CD4-positive, alpha-beta T cell treated with Interleukin-4 for 4 hours (primary cell): ENCODE measurements around the gene FAM83F.
A peak's percentile ranks its signal among the peaks of the same experiment; 100 is the strongest.

ENCODE experiments used
- DNase-seq: peaks from one replicate; pipeline ENCODE4 v3.0.0-alpha.2; 2020

Gene FAM83F

DNA sequence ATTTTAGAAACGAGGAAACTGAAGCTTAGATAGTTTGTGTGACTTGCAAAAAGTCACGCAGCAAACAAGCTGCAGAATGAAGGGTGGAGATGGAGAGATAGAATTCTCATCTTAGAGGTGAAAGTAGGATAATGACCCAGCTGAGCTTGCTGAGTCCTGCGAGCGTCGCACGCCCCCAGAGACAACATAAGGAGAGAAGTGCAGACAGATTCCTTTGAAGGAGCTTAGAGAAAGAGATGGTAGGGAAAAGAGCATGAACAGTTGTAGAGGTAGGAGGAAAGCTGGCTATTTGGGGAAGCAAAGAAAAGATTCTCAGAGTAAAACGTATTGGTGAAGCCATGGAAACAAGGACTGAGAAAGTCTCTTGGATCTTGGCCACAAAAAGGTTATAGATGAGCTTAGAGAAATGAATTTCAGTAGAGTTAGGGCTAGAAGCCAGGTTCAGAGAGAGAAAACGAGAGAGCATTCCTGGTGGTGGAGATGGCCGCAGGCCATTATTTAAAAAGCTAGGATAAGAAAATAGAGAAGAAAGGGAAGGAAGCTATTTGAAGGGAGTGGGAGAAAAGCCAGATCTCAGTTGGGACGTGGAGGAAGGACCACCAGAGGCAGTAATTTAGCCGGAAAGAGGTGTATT lies 44.8 kb downstream of the FAM83F start:
- no peak for DNase-seq

DNA sequence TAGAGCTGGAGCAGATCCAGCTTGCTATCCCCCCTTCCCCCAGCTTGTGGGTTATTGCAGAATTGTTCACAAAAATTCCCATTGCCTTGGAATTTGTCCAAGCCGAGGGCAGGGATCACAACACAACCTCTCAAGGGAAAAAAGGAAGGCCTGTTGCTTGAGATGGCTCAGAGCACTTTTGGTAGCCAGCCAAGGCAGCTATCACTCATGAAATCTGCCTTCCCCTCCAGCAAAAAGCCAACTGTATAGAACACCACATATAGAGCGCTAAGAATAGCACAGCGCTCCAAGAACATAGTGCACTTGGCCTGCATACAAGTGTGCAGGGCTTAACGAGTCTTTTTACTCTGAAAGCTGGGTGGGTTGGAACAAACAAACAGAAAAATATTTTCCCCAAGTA lies 46.2 kb downstream of the FAM83F start:
- DNase-seq, result no peak

DNA sequence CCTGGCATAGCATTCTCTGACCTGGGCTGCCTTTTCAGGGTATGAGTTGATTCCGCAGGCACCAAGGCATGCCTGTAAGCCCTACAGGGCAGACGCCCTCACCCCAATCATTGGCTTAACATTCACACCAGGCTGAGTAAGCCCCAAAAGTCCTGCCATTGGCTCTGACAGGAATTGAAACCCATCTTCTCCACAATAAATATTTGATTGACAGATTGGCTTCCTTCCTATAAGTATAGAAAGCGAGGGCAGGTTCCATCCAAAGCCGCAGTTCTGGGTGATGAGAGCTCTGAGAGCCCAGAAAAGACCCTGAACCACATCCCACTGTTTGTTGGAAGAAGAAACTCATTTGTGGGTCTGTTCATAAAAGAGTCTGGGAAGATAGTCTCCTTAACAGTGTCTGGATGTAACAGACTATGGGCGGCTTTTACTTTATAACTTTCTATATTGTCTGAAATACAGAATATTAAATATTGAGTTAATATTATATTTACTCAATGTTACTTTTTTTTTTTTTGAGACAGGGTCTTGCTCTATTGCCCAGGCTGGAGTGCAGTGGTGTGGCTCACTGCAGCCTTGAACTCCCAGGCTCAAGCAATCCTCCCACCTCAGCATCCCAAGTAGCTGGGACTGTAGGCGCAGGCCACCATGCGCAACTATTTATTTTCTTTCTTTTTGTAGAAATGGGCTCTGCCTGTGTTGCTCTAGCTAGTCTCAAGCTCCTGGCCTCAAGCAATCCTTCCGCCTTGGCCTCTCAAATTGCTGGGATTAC lies 46.8 kb downstream of the FAM83F start:
- DNase-seq, result no peak

DNA sequence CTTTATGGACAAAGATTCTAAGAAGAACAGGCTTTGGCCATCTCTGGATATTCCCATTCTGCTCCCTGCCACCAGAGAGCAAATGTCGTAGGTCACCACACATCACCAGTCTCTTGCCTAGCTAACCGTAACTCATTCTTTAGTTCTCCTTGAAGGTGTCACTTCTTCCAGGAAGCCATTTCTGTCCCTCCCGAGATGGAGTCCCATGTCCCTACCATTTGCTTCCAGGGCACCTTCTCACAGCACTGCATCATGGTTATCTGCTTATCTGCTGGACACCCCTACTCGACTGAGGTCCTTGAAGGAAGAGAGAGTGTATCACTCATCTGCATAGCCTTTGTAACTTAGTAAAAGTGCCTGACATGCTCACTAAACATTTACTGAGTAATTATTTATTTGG lies 47.6 kb downstream of the FAM83F start:
- DNase-seq, result no peak

DNA sequence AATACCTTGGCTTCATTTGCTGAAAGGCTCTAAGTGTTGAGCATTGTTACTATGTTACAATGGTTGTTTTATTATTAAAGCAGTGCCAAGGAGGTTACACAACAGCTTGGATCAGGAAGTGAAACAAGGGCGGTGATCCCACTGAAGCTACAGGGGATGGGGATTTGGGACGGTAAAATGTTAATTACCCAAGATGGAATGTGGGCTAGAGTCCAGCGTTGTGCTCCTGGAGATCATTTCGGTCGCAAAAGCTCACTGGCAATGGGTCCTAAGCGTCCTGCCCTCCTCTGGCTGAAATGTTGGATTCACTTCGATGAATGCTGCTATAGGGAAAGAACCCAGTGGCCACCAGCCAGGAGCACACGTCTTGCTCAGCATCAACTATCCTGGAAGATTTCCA lies 48.3 kb downstream of the FAM83F start:
- no peak for DNase-seq

DNA sequence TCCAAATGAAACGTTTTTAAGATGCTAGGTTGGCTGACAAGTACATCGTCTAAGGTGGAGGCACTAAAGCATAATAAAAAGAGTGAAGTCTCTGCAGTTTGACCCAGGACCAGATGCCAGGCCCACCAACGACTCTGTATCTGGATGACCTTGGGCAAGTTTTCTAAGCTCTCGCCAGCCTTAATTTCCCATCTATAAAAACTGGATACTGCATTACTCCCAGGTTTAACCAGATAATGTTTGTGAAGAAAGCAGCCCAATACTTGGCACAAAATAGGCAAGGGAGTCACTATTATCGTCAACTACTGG lies 49.0 kb downstream of the FAM83F start:
- no peak for DNase-seq

DNA sequence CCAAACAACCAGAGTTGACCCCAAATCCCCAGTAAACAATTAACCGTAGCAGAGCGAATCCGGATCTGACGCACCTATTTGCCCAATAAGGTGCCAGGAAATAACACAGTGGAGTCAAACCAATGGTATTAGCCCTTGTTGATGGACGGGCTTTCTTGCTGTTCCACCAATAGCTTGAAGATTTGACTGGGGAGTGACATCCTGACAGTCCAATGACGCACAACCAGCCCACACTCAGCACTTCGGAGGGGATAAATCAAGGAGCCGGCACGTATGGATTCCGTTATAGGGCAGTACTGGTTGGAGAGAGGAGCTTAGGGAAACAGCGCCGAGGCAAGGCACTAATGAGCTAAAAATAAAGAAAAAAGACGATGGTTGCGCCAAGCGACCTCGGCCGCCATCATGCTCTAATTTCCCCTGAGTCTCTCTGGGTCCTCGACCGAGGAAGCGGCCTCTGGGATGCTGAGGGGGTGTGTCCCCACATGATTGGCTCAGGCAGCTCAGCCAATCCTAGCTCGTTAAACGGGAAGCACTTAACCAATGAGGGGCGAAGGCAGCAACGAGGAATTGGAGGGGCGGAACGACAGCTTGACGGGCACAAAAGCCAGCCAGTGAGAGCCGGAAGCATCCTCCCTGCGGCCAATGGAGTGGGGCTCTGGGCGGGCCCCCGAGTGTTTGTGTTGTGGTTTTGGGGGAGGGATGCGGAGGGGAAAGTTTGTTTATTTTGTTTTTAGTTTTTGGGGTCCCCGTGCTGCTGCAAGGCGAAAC lies 49.5 kb downstream of the FAM83F start:
- peak; percentile 99 for DNase-seq

DNA sequence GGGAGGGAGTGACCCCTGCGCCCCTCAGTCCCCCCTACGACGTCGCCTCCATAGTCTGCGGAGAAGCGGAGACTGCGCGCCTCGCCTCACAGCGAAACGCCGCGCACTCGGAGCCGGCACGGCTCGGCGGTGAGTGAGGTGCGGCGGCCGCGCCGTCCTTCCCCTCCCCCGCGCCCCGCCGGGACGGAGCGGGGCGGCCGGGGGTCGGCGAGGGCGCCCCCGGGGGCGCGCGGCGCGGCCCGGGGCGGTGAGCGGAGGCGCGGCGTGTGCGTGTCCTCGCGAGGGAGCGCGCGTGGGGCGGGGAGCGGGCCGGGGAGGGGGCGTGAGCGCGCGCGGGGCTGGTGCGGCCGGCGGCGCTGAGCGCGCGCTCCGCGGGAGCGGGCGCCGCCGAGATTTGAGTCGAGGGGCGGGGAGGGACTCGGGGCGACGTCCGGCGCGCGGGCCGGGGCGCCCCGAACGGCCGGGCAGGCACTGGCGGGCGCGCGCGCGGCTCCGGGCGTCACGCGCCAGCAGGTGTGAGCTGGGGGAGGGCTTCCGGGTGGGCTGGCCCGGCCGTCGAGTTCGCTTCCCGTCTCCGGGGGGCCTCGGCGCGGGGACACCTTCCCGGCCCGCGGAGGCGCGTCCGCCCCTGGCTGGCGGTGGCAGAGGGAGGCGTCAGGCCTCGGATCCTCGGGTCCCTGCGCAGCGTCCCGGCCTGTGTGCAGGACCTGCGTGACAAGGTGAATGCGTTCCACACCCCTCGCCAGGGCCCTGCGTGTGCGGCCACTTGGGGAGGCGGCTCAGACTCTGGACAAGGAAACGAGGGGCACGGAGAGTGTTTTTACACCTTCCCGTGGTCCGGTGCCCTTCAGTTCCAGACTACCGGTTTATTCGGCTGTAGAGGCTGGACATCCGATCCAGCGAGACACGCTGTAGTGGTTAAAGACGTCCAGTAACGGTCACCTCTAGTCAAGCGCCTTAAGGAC lies 50.4 kb downstream of the FAM83F start:
- peak; percentile 72 for DNase-seq

DNA sequence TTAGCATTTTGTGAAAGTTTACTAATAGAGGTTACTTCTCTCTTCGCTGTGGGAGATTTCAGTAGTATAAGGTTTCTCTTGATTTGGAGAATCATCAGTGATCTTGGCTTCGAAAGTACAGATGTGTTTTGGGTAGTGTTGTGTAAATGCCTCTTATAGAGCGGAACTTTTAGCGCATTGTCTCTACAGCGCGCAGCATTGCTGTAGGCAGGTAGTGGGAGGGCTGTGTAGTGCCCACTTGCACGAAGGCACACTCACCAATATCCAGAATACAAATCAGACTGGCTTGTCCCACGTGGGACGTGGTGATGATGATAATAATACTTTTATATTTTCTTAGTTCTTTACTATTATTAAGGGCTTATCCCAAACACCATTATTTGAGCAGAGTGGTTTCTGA lies 51.4 kb downstream of the FAM83F start:
- no peak for DNase-seq

DNA sequence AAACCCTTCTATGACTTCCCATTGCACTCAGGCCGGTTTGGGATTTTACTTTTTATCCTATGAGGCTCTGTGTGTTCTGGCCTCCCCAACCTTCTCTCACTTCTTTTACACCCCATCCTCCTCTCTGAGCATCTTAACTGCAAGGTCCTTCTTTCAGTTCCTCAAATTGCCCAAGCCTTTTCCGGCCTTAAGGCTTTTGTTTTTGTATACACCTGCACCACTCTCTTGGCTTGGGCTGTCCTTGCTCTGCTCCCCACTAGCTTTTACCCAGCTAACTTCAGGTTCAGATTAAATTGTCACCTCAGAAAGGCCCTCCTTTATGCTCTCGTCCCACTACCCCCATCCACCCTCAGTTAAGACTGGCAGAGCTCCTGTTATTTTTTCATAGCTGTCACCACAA lies 55.5 kb downstream of the FAM83F start:
- DNase-seq, result no peak

DNA sequence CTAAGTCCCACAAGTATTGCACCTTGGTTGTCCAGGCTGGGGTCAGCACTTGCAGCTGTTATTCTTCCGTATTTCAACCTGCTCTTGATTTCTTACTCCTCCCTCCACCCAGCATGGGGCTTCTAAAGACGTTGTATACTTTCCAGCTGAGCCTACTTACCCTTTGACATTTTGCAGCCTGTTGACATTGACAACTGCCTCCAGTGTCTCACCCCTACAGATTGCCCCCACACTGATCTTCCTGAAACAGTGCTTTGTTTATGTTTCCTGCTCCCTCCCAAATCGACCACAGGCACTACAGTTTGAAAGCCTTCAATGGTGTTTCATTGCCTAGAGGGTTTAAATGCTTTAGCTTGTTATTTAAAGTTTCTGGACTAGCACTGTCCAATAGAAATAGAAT lies 56.6 kb downstream of the FAM83F start:
- DNase-seq, result peak; percentile 21

DNA sequence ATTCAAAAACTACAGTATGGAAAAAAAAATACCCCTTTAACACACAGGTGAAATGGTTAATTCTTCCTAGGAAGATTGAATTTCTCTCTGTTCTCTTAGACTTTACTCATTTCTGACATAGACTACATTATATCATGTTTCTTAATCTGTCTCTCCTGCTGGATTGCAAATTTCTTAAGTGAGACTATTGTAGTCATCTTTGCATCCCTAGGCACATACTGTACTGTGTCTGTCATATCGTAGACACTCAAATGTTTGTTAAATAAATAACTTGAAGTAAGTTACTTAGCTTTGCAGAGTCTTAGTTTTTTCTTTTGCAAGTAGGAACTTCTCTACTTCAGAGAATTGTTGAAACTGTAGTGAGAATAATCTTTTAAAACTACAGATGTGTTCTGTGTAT lies 58.7 kb downstream of the FAM83F start:
- DNase-seq, result no peak

DNA sequence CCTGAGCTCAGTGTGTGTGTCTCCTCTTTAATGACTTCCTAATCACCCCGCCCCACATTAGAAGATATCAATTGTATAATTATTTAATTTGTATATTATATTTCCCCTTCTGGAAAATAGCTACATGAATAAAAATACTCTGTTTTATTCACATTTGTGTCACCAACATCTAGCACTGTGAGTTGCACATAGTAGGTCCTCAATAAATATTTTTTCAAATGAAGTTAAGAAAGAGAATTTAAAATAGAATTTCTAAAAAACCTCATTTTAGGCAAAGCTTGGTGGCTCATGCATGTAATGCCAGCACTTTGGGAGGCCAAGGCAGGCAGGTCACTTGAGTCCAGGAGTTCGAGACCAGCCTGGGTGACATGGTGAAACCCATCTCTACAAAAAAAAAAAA lies 59.7 kb downstream of the FAM83F start:
- no peak for DNase-seq

DNA sequence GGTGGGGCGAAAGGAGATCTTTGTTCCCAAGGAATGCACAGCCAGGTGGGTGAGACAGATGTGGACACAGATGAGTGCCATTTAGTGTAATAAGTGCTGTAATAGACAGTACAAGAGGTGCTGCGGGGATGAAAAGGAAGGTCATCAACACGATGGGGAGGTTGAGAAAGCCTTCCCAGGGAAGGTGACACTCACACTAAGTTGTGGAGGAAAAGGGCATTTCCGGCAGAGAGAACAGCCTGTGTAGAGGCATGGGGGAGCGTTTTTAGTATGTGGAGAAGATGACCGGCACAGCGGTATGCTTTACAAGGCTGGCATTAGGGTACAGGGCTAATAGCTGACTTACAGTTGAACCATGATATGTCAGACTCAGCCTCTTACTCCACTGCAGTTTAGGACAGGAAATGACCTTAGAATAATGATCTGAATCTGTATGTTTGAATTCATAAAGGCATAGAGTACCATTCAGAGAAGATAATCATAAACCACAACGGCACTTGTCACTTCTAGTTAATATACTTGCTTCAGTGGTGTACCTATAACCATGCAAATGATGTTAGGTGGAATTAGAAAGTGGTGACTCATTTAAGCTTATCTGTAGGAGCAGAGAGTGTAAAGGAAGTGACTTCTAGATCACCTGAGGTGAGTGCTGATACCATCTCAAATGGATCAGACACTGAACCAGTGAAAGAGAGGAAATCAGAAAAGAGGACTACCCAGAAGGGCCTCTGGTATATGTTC lies 60.6 kb downstream of the FAM83F start:
- DNase-seq, result peak; percentile 90

DNA sequence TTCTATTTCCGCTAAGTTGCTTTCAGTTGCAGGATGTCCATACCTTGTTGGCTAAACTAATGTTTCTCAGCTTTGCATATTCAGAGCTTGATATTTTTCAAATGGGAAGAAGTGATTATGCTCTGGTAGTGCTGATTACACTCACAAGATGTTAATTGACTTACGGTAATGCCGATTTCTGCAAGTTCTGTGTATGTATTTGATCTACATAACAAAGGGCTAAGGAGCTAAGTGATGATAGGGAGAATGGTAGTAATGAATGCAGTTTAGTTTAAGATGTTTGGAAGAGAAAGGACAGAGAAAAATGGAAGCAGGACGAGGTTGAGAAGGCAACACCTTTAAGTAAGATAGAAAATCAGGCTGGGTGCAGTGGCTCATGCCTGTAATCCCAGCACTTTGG lies 61.4 kb downstream of the FAM83F start:
- no peak for DNase-seq

DNA sequence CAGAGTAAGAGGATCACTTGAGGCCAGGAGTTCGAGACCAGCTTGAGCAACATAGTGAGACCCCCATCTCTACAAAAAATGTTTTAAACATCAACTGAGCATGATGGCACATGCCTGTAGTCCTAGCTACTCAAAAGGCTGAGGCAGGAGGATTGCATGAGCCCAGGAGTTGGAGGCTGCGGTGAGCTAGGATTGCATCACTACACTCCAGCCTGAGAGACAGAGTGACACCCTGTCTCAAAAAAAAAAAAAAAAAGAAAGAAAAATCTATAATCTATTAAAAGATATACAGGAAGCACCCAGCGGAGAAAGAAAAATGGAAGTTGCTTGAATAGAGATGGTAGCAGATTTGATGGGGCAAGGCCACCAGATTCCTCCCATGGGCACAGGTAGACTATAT lies 61.8 kb downstream of the FAM83F start:
- no peak for DNase-seq

DNA sequence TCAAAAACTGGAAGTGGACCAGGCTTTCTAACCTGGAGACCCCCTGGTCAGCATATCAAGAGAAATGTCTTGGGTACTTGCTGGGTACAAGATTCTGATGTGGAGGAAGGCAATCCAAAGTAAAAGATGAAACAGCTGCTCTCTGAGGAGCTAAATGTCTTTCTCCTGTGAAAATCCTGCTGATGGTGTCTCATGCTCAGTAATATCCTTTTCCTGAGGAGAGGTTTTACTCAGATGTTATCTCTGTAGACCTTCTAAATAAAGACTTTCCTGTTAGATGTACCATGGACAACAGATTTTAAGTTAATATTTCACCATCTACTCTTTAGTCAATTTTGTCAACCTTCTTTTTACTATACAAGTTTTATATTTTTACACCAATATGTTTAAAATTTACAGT lies 62.9 kb downstream of the FAM83F start:
- DNase-seq, result no peak

DNA sequence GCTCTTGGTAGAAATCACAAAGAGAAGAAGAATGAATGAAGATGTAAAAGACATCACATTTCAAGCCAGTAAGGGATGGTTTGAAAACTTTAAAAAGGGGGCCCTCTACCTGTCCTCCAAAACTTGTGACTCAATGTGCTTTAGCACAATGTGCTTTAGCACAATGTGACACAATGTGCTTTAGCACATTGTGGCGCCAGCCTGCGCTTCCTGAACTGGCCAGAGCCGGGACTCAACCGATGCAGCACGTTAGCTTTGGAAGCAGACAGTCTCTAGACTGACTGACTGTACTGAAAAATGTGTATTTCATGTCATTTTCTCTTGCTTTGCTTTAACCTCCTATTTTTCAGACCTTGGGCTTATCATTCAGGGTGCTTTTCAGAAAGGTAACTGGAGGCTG lies 63.5 kb downstream of the FAM83F start:
- DNase-seq, result peak; percentile 8

DNA sequence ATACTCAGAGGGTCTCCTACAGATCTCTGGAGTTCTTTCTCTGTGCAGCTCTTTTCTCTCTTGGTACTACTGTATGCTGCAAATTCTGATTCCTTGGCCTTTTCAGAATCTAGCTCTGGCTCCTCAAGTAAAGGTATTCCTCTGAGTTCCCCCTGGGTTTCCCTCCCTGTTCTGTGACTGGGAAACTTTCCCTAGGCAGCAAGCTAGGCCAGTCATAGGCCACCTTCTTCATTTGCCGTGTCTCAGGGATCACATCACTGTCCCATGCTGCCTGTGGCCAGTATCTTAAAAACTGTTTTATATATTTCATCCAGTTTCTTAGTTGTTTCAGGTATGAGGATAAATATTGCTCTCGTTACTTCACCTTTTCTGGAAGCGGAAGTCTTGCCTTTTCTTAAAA lies 71.2 kb downstream of the FAM83F start:
- DNase-seq, result no peak

DNA sequence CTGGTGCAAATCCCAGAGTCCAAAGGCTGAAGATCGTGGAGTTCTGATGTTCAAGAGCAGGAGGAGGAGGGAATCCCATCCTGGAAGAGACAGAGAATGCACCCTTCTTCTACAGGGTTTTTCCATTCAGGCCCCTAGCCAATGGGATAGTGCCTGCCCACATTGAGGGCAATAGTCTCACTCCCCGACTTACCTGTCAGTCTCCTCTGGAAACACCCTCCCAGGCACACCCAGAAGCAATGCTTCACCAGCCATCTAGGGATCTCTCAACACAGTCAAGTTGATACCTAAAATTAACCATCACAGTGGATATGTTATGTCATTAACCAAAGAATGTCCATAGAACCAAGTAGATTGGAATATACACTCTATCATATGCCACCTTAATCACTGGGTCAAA lies 72.9 kb downstream of the FAM83F start:
- no peak for DNase-seq

DNA sequence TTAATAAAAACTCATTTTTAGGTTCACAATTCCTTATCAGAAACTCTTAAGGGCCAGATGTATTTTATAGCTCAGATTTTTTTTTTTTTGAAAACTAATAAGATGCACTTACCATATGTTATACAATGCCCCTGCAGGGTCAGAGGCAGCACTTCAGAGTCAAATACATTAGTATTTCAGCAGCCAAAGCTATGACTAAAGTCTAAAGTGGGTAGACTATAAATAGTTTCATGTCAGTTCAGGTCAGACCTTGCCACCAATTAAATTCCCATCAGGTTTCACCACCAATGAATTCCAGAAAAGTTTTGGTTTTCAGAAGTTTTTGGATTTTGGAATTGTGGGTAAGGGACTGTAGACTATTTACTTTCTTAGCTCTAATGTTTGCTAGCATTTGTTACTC lies 75.9 kb downstream of the FAM83F start:
- no peak for DNase-seq

DNA sequence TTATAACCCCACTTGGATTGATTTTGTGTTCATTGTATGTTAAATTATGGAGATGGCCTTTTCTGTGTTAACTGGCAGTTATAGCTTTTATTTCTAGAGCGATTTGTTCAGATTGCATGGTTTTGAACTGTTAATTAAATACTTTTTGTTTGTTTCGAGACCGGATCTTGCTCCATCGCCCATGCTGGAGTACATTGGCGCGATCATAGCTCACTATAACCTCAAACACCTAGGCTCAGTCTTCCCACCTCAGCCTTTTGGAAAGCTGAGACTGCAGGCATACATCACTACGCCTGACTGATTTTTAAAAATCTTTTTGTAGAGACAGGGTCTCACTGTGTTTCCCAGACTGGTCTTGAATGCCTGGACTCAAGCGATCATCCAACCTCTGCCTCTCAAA lies 77.0 kb downstream of the FAM83F start:
- no peak for DNase-seq
